Esophagus muscularis mucosa (tissue), 3 donors: ENCODE data around the gene WNK1.
A peak's percentile ranks its signal among the peaks of the same experiment; 100 is the strongest.

Experiments used
- POLR2A ChIP-seq: fragments of 450-650 bp; IDR thresholded peaks from one replicate; pipeline ENCODE4 v1.6.1; 2017; ENCODE audit warnings: antibody characterized with exemption, moderate library complexity, mild to moderate bottlenecking, low read depth
- POLR2AphosphoS5 ChIP-seq, 2 donors: sonication (generic); formaldehyde crosslinking; IDR thresholded peaks; one replicate each; pipeline ENCODE4 v1.6.1; 2017; ENCODE audit warnings: antibody characterized with exemption in 2 of 2
- TF ChIP-seq, protein P1 (sequence below), 3 experiments: fragments of 200-600 bp in 2 of 3; fragments of 450-650 bp in 1 of 3; sonication (generic) in 2 of 3; IDR thresholded peaks; one replicate each; pipeline ENCODE4 v1.5.1; 2017 to 2019; ENCODE audit warnings: antibody characterized with exemption in 3 of 3, mild to moderate bottlenecking in 2 of 3, moderate library complexity in 1 of 3

- TF ChIP-seq, protein P1, sequence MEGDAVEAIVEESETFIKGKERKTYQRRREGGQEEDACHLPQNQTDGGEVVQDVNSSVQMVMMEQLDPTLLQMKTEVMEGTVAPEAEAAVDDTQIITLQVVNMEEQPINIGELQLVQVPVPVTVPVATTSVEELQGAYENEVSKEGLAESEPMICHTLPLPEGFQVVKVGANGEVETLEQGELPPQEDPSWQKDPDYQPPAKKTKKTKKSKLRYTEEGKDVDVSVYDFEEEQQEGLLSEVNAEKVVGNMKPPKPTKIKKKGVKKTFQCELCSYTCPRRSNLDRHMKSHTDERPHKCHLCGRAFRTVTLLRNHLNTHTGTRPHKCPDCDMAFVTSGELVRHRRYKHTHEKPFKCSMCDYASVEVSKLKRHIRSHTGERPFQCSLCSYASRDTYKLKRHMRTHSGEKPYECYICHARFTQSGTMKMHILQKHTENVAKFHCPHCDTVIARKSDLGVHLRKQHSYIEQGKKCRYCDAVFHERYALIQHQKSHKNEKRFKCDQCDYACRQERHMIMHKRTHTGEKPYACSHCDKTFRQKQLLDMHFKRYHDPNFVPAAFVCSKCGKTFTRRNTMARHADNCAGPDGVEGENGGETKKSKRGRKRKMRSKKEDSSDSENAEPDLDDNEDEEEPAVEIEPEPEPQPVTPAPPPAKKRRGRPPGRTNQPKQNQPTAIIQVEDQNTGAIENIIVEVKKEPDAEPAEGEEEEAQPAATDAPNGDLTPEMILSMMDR (IDR thresholded peaks at IDR 0.05), result peak; percentile 95 to 99 (median 97)
- TF ChIP-seq POLR2A (peak; percentile 43), POLR2AphosphoS5 (IDR thresholded peaks at IDR 0.05) (peak; percentile 91 to 92)
Observed at GRCh38 chr12:949453-950191, 197.2 kb downstream of the WNK1 start, which contains the start of gene RAD52.
